DND-41 (cell line): ENCODE data around the gene CAPN12.
A peak's percentile ranks its signal among the peaks of the same experiment; 100 is the strongest.

Source experiments
- ATAC-seq: fragments of 200-7000 bp; cut with Tn5 transposase; 3 replicates; pipeline ENCODE4 v1.9.1; 2021; ENCODE audit warnings: low read depth; ENCODE audit not compliant: insufficient read depth
- DNase-seq: peaks from one replicate; pipeline ENCODE4 v3.0.0-alpha.2; 2020
- H2AFZ ChIP-seq: 2 replicates; pipeline ENCODE4 v1.6.0; 2012; ENCODE audit warnings: low read depth, low read length
- H3K27ac ChIP-seq: 2 replicates; pipeline ENCODE4 v1.5.1; 2012; ENCODE audit warnings: low read length, inconsistent platforms
- H3K27me3 ChIP-seq: fragments of 200-600 bp; sonication (generic); 2 replicates; pipeline ENCODE4 v1.6.0; 2012; ENCODE audit warnings: low read length, mild to moderate bottlenecking, inconsistent platforms; ENCODE audit not compliant: insufficient read depth, poor library complexity
- H3K36me3 ChIP-seq: 2 replicates; pipeline ENCODE4 v1.5.1; 2012; ENCODE audit warnings: low read length, inconsistent platforms; ENCODE audit not compliant: insufficient read depth
- H3K4me1 ChIP-seq: 2 replicates; pipeline ENCODE4 v1.5.1; 2012; ENCODE audit warnings: mild to moderate bottlenecking, low read length; ENCODE audit not compliant: insufficient read depth
- H3K4me2 ChIP-seq: 2 replicates; pipeline ENCODE4 v1.6.0; 2012; ENCODE audit warnings: mild to moderate bottlenecking, moderate library complexity, low read length, inconsistent platforms; ENCODE audit not compliant: insufficient read depth
- H3K4me3 ChIP-seq, 2 experiments: fragments of 200-600 bp in 1 of 2; shearing (Covaris generic) in 1 of 2; 2 replicates each; pipeline ENCODE4 v1.5.1; 2012 to 2016; ENCODE audit warnings: inconsistent platforms in 2 of 2, low read length in 2 of 2, mild to moderate bottlenecking in 2 of 2, low read depth in 1 of 2, moderate library complexity in 1 of 2
- H3K79me2 ChIP-seq: 2 replicates; pipeline ENCODE4 v1.6.0; 2012; ENCODE audit warnings: low read length, inconsistent platforms; ENCODE audit not compliant: insufficient read depth
- H3K9ac ChIP-seq: 2 replicates; pipeline ENCODE4 v1.6.0; 2012; ENCODE audit warnings: low read depth, mild to moderate bottlenecking, inconsistent platforms, low read length, moderate library complexity
- H3K9me3 ChIP-seq: 2 replicates; pipeline ENCODE4 v1.5.1; 2012; ENCODE audit warnings: low read length, moderate library complexity, mild to moderate bottlenecking, inconsistent platforms; ENCODE audit not compliant: insufficient read depth, severe bottlenecking
- H4K20me1 ChIP-seq: 2 replicates; pipeline ENCODE4 v1.6.0; 2012; ENCODE audit warnings: low read length; ENCODE audit not compliant: insufficient read depth
- CTCF ChIP-seq: IDR thresholded peaks from 2 replicates; pipeline ENCODE4 v1.5.1; 2012; ENCODE audit warnings: borderline replicate concordance, low read length, moderate library complexity, mild to moderate bottlenecking; ENCODE audit not compliant: poor library complexity, severe bottlenecking; ENCODE audit errors: extremely low read depth
- EZH2 ChIP-seq: IDR thresholded peaks from 3 replicates; pipeline ENCODE4 v1.6.1; 2012; ENCODE audit warnings: borderline replicate concordance, low read depth, mild to moderate bottlenecking, moderate library complexity, low read length, inconsistent platforms; ENCODE audit not compliant: severe bottlenecking

The CAPN12 gene

GRCh38 chr19:38737281-38737865 lies 6.9 kb downstream of the CAPN12 start:
- Histone ChIP-seq H3K9me3 (no peaks in the 10 kb centered on the region), H3K4me1 (no peaks in the 10 kb centered on the region), H3K79me2 (no peaks in the 10 kb centered on the region), H4K20me1 (peaks cover 5% of the 10 kb centered on the region; the same call in 1 of the 2 replicates), H3K27me3 (no peaks in the 10 kb centered on the region), H3K36me3 (no peaks in the 10 kb centered on the region), H3K9ac (no peak overlapping the region), H3K4me3 (no peak overlapping the region), H3K27ac (no peak overlapping the region), H3K4me2 (no peak overlapping the region), H2AFZ (no peak overlapping the region)
- DNase-seq (no peak), ATAC-seq (no peak)
- TF ChIP-seq EZH2, result no peak
- TF ChIP-seq CTCF, result no peak

DNA sequence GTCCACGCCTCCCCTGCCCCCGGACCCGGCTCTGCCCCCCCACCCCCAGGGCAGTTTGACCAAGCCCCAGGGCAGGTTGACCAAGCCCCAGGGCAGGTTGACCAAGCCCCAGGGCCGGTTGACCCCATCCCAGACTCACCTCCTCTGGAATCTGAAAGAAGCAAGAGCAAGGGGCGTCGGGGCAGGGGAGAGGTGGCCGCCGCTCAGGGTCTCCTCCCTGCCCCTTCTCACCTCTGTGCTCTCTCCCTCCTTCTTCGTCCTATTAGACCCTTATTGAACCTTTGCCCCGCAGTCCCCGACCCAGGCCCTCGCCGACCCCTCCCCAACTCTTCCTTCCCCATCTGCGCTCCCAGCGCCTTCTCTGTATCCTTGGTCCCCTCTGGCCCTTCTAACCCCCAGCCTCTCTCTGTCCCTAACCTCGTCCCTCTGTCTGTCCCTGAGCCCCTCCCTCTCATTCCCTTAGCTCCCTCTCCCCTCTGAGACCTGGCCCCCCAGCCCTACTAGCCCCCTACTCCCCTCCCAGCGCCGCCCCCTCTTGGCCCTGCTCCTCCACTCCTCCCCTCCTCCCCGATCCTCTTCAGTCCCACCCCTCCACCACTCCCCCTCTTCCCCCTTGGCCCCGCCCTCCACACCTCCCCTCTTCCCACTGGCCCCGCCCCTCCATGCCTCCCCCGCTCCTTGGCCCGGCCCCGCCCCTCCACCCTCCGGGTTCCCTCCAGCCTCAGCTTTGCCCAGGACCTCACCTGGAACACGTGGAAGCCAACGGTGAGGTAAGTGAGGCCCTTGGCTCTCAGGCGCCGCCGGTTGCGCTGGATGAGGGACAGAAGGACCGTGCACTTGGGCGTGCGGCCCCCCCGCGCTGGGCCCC lies 7.6 kb downstream of the CAPN12 start:
- Histone ChIP-seq H3K4me1 (no peaks in the 10 kb centered on the region), H3K9me3 (no peaks in the 10 kb centered on the region), H3K27me3 (no peaks in the 10 kb centered on the region), H4K20me1 (peaks cover 5% of the 10 kb centered on the region; the same call in 1 of the 2 replicates), H3K4me3 (no peak overlapping the region), H3K36me3 (no peaks in the 10 kb centered on the region; the same call in 1 of the 2 replicates), H2AFZ (no peak overlapping the region), H3K79me2 (no peaks in the 10 kb centered on the region), H3K4me2 (no peak overlapping the region), H3K27ac (no peak overlapping the region), H3K9ac (no peak overlapping the region)
- ATAC-seq (no peak), DNase-seq (peak; percentile 27)
- TF ChIP-seq EZH2 (no peak), CTCF (no peak)

- no peaks in the 10 kb centered on the region for H3K9me3 ChIP-seq
- TF ChIP-seq CTCF (no peak), EZH2 (no peak)
- ATAC-seq, result no peak
- peaks cover 4% of the 10 kb centered on the region for H3K36me3 ChIP-seq
- no peaks in the 10 kb centered on the region for H3K79me2 ChIP-seq
- no peak overlapping the region for H3K27ac ChIP-seq
- no peaks in the 10 kb centered on the region for H3K27me3 ChIP-seq
- no peak overlapping the region for H3K4me3 ChIP-seq
- H3K9ac ChIP-seq, result no peak overlapping the region
- peaks cover 5% of the 10 kb centered on the region; the same call in 1 of the 2 replicates for H4K20me1 ChIP-seq
- no peaks in the 10 kb centered on the region for H3K4me1 ChIP-seq
- no peak overlapping the region for H2AFZ ChIP-seq
- no peak overlapping the region for H3K4me2 ChIP-seq
- DNase-seq, result no peak
These were observed 8.2 kb downstream of the CAPN12 start for GRCh38 chr19:38736036-38736412.
